OCI-LY3 (cell line): ENCODE results near the gene BCAP29.

Experiments
- CTCF ChIP-seq: fragments of 200-600, 300-600 bp; sonication (generic); IDR thresholded peaks from 2 replicates; pipeline ENCODE4 v1.5.1; 2014; ENCODE audit warnings: antibody characterized with exemption, low read length, low read depth
- EZH2phosphoT487 ChIP-seq: fragments of 200-600 bp; shearing (Covaris generic); IDR thresholded peaks from 2 replicates; pipeline ENCODE4 v1.6.1; 2018; ENCODE audit warnings: antibody characterized with exemption, mixed run types, low read depth

- TF ChIP-seq CTCF (no peak), EZH2phosphoT487 (no peak)
Measured at GRCh38 chr7:107632492-107632865, 52.4 kb downstream of the BCAP29 start.
